Endodermal cell (in vitro differentiated cells): Measurements from ENCODE around the gene BIRC6. TPM values are rescaled to one million over a fixed set of nuclear protein-coding genes. Genes with fewer than 3 reads are reported as not detected.

Source experiments
- DNase-seq: peaks from one replicate; pipeline ENCODE4 v3.0.0-alpha.2; 2017
- H3K27ac ChIP-seq: 2 replicates; pipeline ENCODE4 v1.5.1; 2013; ENCODE audit warnings: mild to moderate bottlenecking, low read depth, low read length, moderate library complexity
- H3K27me3 ChIP-seq: 2 replicates; pipeline ENCODE4 v1.6.1; 2013; ENCODE audit warnings: mild to moderate bottlenecking, low read length, moderate library complexity; ENCODE audit not compliant: insufficient read depth, control insufficient read depth, poor library complexity, severe bottlenecking
- H3K36me3 ChIP-seq: 2 replicates; pipeline ENCODE4 v1.7.0; 2013; ENCODE audit warnings: mild to moderate bottlenecking, low read length, moderate library complexity; ENCODE audit not compliant: control insufficient read depth, insufficient read depth
- H3K4me1 ChIP-seq: one replicate; pipeline ENCODE4 v1.7.0; 2013; ENCODE audit warnings: low read length; ENCODE audit not compliant: control insufficient read depth, insufficient read depth
- H3K4me3 ChIP-seq: 2 replicates; pipeline ENCODE4 v1.5.1; 2013; ENCODE audit warnings: mild to moderate bottlenecking, low read length, moderate library complexity
- H3K9ac ChIP-seq: 2 replicates; pipeline ENCODE4 v1.6.1; 2013; ENCODE audit warnings: mild to moderate bottlenecking, low read length, moderate library complexity; ENCODE audit not compliant: poor library complexity, severe bottlenecking; ENCODE audit errors: extremely low read depth
- H3K9me3 ChIP-seq: 2 replicates; pipeline ENCODE4 v1.6.1; 2013; ENCODE audit warnings: mild to moderate bottlenecking, low read length, moderate library complexity; ENCODE audit not compliant: control insufficient read depth
- H3K27ac Mint-ChIP-seq: 2 replicates; pipeline ENCODE4 v1.8.0; 2020; ENCODE audit warnings: mixed read lengths
- H3K27me3 Mint-ChIP-seq: 2 replicates; pipeline ENCODE4 v1.8.0; 2021; ENCODE audit warnings: mild to moderate bottlenecking, mixed read lengths; ENCODE audit not compliant: insufficient read depth
- H3K36me3 Mint-ChIP-seq: 2 replicates; pipeline ENCODE4 v1.8.0; 2020; ENCODE audit warnings: low read depth, mixed read lengths
- H3K4me1 Mint-ChIP-seq: 2 replicates; pipeline ENCODE4 v1.8.0; 2020; ENCODE audit warnings: mixed read lengths
- H3K4me3 Mint-ChIP-seq: 2 replicates; pipeline ENCODE4 v1.8.0; 2020; ENCODE audit warnings: mild to moderate bottlenecking, moderate library complexity, mixed read lengths
- H3K9me3 Mint-ChIP-seq: 2 replicates; pipeline ENCODE4 v1.8.0; 2020; ENCODE audit warnings: mild to moderate bottlenecking, mixed read lengths
- CTCF ChIP-seq: fragments of 200-600 bp; sonication (generic); conservative IDR thresholded peaks from 2 replicates; pipeline ENCODE4 v1.5.0; 2021; ENCODE audit warnings: antibody characterized with exemption, mild to moderate bottlenecking
- WGBS, 2 experiments: methylation state at CpG; one replicate each; pipeline versions ENCODE4 v1.1.5 to v1.1.7; 2013; ENCODE audit warnings: missing lambda C conversion rate in 2 of 2, mixed read lengths in 1 of 2; ENCODE audit not compliant: insufficient coverage in 1 of 2, insufficient read length in 1 of 2; 5-methylcytosine and 5-hydroxymethylcytosine counted together
- total RNA-seq, 2 donors: library from RNA; stranded (reverse); fragmentation: NEBNext Ultra II Directional in 1 of 2; extraction: Animal tissue kit (Norgen Biotek cat#: 25700) in 1 of 2; gene quantifications; 2 replicates in 1 of 2; 3 replicates in 1 of 2; pipeline ENCODE4 v1.2.1, GENCODE V29; 2021

BIRC6 gene
- total RNA-seq, 2 donors from 2014 or later = 84.6 to 111 TPM

DNA sequence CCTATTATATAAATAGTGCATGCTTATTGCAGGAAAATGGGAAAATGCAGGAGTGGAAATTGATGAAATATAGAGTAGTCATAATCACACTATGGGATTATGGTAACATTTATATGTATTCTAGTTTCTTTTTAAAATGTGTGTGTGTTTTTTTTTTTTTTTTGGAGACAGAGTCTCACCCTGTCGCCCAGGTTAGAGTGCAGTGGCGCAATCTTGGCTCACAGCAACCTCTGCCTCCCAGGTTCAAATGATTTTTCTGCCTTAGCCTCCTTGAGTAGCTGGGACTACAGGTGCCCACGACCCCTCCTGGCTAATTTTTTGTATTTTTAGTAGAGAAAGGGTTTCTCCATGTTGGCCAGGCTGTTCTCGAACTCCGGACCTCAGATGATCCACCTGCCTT, 47.0 kb downstream of the BIRC6 start:
- H3K9ac ChIP-seq = no peak overlapping the region
- Mint-ChIP-seq H3K36me3 (peaks cover 42% of the 10 kb centered on the region), H3K4me1 (no peaks in the 10 kb centered on the region), H3K27me3 (no peaks in the 10 kb centered on the region), H3K27ac (no peak overlapping the region), H3K4me3 (no peak overlapping the region), H3K9me3 (no peaks in the 10 kb centered on the region)
- H3K4me3 ChIP-seq = no peak overlapping the region
- H3K27ac ChIP-seq = no peak overlapping the region
- no peaks in the 10 kb centered on the region for H3K27me3 ChIP-seq
- whole genome bisulfite sequencing, 2 experiments = 93% methylated on average over 5 of the region's 5 CpGs; no CpG with 5 or more reads in 1 of the 2 experiments
- H3K4me1 ChIP-seq = no peaks in the 10 kb centered on the region
- no peak for DNase-seq
- peaks cover 73% of the 10 kb centered on the region for H3K36me3 ChIP-seq
- H3K9me3 ChIP-seq = no peaks in the 10 kb centered on the region
- no peak for TF ChIP-seq CTCF

DNA sequence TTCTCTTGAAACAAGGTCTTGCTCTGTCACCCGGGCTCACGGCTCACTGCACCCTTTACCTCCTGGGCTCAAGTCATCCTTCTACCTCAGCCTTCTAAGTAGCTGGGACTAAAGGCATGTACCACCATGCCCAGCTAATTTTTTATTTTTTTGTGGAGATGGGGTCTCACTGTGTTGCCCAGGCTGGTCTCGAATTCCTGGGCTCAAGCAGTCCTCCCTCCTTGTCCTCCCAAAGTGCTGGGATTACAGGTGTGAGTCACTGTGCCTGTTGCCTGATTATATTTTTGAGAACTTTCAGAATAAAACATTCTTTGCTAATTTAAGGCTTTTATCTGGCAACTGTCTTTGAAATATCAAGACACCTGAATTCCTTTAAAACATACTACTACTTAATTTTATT, 47.9 kb downstream of the BIRC6 start:
- Histone ChIP-seq H3K36me3 (peaks cover 77% of the 10 kb centered on the region), H3K9me3 (no peaks in the 10 kb centered on the region), H3K27me3 (no peaks in the 10 kb centered on the region), H3K27ac (no peak overlapping the region), H3K9ac (no peak overlapping the region), H3K4me1 (no peaks in the 10 kb centered on the region), H3K4me3 (no peak overlapping the region)
- H3K36me3 Mint-ChIP-seq = peaks cover 47% of the 10 kb centered on the region
- H3K4me1 Mint-ChIP-seq = no peaks in the 10 kb centered on the region
- no peak for DNase-seq
- TF ChIP-seq CTCF = no peak
- H3K9me3 Mint-ChIP-seq = no peaks in the 10 kb centered on the region
- H3K27ac Mint-ChIP-seq = no peak overlapping the region
- 97 to 100% methylated on average over 1 to 3 of the region's 3 CpGs for WGBS, 2 experiments
- H3K4me3 Mint-ChIP-seq = no peak overlapping the region
- H3K27me3 Mint-ChIP-seq = no peaks in the 10 kb centered on the region

- WGBS, 2 experiments = 88% methylated on average over 1 of the region's 1 CpG; no CpG with 5 or more reads in 1 of the 2 experiments
- H3K9me3 ChIP-seq = peaks cover 6% of the 10 kb centered on the region
- TF ChIP-seq CTCF = no peak
- no peak overlapping the region for H3K27ac ChIP-seq
- H3K4me3 ChIP-seq = no peak overlapping the region
- no peaks in the 10 kb centered on the region for H3K27me3 ChIP-seq
- H3K9ac ChIP-seq = no peak overlapping the region
- Mint-ChIP-seq H3K9me3 (no peaks in the 10 kb centered on the region), H3K4me1 (no peaks in the 10 kb centered on the region), H3K36me3 (peaks cover 43% of the 10 kb centered on the region), H3K4me3 (no peak overlapping the region), H3K27me3 (no peaks in the 10 kb centered on the region), H3K27ac (no peak overlapping the region)
- H3K36me3 ChIP-seq = peaks cover 58% of the 10 kb centered on the region
- H3K4me1 ChIP-seq = no peaks in the 10 kb centered on the region
- no peak for DNase-seq
Observed at GRCh38 chr2:32416519-32416918, 59.7 kb downstream of the BIRC6 start.
